Esophagus mucosa (tissue), 1 donor: Measurements from ENCODE around the gene FOS. TPM values are rescaled to one million over a fixed set of nuclear protein-coding genes. Genes with fewer than 3 reads are reported as not detected.

Experiments used
- ATAC-seq: fragments of 200-7000 bp; cut with Tn5 transposase; one replicate; pipeline ENCODE4 v1.9.1; 2020
- total RNA-seq: library from RNA; stranded (reverse); gene quantifications from one replicate; pipeline ENCODE4 v1.2.4, GENCODE V29; 2023
- donor health status: DM: yes; HTN: yes; CAD: no.

The FOS gene
- total RNA-seq, 1 donor from 2014 or later = 125 TPM

DNA sequence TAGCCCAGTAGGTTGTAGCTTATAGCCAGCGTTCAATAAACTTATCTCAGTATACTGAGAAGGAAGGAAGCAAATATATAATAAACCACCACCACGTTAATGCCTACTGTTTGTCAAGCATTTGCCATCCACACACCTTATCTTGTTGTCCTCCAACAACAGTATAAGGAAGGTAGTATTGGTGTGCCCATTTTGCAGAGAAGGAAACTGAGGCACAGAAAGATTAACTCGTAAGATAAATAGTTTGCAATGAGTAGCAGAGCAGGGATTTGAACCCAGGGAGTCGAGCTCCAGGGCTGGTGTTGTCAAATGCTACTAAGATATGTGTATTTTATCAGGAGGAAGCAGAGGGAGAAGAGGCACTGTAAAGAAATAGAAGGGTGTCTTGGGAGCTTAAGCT lies 27.8 kb upstream of the FOS start:
- ATAC-seq = no peak

DNA sequence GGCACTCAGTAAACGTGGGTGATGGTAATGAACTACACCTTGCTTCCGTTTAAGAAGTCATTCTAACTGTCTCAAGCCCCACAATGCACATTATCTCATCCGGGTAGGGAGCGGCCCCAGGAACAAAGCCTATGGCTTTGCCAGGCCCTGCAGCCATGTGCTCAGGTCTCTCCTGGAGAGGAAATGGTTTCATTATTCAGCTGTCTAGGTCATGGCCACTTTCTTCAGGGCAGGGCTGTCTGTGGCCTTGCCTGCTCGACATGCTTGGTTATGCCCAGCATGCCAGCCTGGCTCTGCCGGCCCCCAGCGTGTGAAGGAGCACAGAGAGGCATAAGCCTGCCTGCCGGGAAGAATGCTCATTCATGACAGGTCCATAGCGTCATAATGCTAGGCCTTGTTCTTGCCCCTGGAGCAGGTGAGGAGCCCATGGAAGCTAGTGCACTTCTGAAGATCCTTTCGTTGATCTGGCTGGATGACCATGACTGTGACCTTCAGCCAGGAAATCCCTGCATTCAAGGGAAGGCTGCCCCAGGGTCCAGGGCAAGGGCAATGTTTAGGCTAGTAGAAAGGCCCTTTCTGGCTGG lies 26.3 kb upstream of the FOS start:
- peak; percentile 81 for ATAC-seq

DNA sequence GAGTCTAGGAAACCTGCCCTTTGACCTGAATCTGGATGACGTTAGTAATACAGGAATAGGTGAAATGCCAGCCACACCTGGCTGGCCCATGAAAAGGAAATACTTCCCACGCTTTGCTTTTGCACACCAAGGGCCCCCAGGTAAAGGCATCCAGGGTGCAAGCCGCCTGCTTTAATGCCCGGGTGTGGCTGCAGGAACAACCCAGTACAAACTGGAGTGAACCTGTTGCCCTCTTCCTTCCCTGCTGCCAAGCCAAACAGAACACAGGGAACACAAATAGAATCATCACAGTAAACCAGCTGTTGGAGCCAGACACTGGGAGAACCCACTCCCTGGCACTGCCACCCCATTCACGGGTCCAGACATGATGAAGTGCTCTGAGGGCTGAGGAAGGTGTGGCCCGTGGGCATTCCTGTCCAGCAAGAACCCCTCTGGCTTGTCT lies 24.2 kb upstream of the FOS start:
- peak; percentile 72 for ATAC-seq

DNA sequence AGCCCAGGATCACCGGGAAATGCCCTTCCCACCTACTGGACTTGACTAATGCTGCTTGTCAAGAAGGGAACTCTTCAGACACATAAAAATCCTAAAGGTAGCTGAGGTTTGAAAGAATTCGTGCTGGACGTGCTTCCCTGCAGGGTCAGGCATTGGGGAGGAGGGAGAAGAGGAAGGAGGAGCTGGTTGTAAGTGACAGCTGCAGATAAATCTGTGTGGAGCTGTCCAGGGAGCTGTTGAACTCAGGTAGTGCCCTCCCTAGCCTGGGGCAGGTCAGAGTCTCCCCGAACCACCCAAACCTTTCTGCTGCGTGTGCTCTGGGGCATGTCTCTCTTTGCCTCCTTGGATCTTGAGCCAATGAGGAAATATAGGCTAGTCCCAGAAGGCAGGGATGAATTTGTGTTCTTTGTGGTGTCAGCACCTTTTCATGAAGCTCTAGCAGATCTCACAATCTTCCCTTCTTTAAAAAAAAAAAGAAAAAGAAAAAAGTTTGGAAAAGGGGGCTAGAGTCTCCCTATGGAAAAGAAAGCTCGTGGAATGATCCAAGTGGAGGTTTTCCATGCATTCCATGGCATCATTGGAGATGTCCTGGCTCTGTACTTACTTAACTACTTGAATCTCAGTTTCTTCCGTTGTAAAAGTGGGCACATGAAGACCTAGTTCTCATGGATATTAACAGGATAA lies 23.6 kb upstream of the FOS start:
- peak; percentile 56 for ATAC-seq

DNA sequence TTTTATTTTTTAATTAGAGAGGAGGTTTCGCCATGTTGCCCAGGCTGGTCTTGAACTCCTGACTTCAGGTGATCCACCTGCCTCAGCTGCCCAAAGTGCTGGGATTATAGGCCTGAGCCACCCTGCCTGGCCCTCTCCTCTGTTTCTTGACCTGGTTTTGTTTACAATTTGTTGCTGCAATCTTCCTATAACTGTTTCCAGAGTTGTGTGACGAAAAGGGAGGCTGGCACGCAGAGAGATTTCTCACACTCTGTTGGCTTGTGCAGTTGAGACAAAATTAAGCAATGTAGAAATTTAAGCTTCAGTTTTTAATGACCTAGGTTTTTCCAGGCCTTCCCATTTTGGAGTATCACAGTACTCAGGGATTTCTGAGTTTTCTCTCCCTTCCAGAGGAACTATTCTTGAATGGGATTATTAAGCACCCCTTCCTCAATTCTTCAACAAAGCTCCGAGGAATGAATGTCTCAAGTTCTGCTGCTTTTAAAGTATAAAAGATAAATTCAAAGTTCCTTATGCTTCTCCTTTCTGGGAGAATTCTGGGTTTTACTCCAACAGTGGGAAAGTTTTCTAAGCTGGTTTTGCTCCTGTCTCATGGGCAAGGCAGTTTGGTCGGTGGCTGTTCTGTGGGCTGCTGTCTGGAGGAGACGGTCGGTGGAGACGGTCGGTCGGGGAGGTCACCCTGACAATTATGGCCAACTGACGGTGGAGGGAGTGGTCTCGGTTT lies 20.4 kb upstream of the FOS start:
- ATAC-seq = no peak

DNA sequence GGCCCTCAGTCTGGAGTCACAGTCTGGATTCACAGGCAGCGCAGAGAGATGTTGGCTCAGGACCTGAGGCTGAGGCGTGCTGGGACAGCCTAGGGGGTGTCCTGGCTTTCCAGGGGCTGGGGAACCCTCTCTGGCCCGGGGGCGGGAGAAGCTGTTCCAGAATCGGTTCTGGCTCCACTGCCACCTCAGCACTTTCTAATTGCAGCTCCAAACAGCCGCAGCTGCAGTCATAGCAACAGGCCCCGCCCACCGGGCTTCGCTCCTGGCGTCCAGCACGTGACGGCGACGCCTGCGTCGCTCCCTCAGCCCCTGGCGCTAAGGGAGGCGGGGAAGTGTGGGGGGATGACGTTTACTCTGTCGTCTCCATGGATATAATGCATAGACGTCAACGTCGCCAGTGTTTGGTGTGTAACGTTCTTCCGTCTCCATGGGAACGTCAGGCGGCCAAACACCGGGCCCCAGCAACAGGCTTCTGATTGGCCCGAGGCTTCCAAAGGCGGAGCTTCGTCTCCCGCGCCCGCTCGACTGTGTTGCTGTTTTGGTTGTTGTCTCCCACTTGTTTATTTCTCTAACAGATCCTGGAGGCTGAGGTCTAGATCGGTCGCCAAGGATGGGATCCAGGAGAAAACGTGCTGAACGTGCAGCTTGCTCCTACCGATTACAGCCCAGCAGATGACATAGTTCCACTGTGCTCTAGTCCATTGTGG lies 19.7 kb upstream of the FOS start:
- ATAC-seq = peak; percentile 92

DNA sequence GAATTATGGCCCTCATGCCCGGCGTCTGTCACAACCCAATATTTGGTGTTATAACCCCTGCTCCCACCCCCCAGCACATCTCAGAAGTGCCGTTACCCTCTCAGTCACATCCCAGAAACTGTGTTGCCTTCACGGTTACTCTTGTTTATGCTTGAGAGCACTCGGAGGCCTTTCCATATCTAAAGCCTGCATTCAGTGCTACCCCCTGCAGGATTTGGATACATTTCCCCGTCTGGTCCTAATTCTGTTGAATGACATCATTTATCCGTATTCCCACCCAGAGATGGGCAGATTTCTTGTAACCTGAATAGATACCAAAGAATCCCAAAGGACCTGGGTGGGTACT lies 19.1 kb upstream of the FOS start:
- ATAC-seq = no peak

DNA sequence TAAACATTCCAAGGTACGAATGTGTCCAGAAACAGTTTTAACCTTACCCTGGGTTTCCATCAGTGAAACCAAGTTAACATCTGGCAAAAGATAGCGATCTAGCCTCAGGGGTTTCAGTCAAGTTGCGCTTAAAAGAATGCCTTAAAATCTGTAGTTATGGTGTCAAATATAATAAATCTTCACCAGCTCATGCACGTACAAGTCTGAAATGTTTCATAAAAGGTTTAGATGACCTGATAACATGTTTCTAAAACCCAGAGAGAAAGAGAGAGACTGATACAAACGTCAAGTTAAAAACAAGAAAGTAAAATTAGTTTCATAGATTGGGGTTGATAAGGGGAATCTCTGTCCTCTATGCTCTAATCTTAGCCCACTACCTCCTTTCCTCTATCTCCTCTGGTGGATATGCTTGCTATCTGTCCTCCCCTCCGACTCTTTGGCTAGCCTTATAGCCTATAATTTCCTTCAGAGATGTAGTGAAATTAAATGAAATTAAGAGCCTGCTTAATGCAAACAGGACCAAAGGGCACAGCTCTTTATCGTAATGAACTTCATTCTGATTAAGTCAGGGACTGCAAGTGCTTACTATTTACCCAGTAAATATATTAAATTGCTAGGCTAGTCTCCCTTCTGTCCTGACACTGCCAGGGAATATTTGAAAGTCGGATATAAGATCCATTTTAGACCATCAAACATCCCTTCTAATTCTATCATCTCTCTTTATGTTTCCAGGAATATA lies 18.4 kb upstream of the FOS start:
- ATAC-seq = no peak

DNA sequence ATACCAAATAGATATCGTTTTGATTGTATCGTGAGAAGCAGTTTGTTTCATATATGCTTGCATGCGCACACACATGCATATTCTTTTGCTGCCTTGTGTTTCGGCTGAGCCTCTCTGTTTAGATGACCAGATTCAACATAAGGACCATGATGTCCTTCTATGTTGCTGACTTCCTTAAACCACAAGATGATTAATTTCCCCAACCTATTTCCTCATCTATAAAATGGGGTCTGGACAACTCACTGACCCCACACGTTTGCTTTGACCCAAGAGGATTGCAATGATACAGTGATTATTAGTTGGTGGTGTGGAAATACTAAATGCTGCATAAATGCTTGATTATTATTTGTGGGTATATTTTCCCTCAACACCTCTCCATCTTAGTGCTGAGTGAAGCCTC lies 16.8 kb upstream of the FOS start:
- ATAC-seq = no peak

DNA sequence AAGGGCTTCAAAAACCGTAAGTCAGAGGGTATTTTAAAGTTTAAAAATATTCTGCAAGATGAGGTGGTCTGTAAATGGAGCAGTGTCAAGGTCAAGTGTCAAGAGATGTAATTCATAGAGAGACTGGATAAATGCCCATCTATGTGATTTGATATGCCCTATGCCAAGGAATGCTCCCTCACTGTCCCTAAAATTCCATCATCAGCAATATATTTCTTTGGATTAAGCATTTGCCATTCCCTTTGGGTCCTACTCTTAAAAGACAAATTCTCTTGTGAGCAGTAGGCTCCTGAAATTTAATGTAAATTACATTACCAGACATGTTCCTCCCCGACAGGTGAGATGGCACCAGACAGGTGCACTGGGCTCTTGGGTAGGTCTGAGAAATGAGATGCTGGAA lies 16.0 kb upstream of the FOS start:
- no peak for ATAC-seq

DNA sequence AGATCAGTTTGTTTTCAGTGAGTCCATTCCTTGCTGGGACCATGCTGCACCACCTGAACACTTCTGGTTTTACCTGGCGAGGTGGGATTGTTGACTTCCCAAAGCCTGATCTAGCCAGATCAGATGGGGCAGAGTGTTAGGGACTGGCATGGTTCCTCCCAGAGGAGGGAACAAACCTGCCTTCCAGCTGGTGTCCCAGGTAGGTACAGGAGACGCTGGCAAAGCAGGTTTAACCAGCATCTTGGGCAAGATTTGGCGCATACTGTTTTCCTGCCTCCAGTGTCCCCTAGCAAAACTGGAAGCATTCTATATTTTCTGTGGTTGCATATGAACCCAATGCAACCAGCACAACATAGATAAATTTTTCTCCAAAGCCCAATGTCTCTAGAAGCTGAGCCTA lies 14.6 kb upstream of the FOS start:
- peak; percentile 79 for ATAC-seq

DNA sequence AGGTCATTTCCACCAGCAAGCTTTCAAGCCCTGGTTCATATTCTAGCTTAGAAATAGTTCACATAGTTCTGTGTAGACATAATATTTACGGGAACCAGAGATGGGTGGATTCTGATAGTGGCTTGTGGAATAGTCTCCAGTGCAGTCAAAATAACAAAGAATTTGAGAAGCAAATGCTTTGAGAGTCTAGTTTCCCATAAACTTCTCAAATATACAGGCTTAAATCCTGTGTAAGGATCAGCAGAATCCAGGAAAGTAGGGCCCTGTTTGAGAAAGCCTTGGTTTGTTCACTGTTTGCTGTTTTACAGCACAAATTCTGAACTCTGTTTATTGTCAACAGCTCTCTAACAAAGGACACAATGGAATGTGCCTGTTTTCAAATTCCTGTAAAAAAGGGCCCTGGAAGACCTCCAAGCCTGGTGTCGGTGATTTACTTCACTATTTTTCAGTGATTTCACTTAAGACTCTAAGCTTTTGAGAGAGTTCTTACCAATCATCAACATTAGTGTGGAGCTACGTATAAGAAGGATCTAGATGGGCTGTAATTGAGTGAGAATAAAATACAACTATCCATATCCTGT lies 11.4 kb upstream of the FOS start:
- ATAC-seq = no peak

DNA sequence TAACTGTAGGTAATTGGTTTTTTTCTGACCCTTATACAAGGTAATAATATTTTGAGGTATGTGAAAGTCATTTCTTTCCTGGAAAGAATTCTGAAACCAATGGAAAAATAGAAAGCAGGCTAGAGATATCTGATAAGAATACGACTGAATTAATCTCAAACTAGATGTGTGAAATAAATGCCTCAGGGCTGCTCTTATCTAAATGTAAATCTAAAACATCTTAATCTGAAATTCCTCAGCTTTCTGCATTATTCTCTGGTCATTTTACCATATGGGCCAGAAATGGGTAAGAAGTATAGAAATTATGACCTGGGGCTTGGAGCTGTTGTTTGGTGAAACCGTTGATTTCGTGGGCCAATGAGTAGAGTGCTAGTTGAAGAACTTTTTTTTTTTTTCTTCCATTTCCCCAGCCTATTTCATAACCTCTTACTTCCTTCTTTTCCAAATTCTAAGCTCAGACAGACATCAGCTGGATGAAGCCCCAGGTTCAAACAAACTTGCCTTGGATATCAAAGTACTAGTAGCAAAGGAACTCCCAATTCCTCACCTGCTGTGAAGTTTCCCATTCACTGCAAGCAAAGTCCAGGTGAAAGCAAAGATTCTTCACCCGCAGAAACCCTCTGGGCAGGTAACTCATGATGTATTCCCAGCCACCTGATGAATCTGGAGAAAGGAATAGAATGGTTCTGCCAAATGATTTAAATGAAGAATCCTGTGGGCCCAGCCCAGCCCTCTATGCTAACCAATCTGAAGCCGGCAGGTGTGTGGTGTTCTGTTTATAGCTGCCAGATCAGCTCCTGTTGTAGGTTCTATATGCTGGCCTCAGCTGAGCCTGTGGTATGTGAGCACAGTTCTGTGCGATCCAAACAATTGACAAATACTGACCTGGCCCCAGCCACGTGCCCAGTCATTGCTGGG lies 9.7 kb upstream of the FOS start:
- peak; percentile 67 for ATAC-seq

DNA sequence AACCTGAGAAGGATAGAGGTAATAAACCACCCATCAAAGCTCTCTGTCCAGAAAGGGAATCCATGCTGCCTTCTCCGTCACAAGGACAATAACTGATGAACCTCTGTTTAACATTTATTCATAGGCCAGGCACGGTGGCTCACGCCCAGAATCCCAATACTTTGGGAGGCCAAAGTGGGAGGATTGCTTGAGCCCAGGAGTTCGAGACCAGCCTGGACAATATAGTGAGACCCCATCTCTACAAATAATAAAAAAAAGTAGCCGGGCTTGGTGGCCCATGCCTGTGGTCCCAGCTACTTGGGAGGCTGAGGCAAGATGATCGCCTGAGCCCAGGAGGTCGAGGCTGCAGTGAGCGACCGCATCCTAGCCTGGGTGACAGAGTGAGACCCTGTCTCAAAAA lies 7.1 kb upstream of the FOS start:
- no peak for ATAC-seq

DNA sequence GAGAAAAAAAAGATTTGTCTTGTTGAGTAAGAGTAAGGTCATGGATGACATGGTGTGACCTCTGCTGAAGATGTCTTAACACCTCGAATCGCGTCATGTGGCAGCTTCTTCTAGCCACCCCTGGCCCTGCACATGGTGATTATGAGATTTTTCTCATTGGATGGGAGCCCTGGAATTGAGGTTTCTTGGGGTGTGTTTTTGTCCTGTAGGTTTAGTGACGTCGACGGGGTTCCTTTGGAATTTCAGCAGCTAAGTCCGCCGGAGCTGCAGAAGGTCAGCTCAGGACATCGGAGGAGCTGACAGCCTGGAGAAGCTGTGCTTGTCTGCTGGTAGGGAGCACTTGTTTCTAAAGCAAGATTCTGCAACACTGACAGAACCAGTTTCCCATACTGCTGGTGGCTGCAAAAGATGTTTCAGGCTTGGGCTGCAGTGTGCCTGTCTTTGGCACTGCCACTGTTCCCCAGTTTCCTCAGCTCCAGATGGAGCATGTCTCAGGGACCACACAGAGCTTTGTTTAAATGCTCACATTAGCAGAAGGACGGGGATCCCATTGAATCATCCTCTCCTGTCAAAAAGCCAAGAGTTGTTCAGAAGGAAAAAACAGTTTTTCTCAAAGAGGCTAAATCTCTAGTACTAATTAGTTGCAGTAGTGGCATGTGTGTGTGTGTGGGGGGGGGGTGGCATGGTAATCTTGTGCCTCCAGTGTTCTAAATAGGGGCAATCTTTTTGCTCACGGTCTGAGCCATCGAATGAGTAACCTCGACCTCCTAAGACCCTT lies 5.2 kb upstream of the FOS start:
- no peak for ATAC-seq

DNA sequence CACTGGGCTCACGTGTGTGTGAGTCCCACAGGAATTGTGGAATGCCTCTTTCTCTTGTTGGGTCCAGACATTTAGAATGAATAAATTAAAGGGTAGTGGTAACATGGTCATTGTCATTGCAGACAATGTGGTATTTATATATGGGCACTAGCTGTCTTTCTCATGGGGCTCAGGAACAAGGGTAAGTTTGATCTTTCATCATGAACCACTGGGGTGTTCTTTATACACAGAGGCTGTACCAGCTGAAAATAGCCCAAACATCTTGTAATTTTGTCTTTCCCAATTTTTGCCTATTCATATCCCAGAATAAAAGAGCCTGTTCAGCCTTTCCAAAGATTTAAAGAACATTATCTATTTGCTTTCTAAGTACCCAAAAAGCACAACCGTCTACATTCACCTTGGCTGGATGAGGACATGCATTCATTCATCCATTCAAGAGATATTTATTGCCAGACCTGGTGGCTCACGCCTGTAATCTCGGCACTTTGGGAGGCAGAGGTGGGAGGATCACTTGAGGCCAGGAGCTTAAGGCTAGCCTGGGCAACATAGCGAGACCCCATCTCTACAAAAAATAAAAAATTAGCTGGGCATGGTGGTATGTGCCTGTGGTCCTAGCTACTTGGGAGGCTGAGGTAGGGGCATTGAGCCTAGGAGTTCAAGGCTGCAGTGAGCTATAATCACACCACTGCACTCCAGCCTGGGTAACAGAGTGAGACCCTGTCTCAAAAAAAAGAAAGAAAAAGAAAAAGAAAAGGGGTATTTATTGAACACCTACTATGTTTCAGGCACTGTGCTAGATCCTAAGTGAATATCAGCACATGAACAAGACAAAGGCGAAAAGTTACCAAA lies 4.4 kb upstream of the FOS start:
- ATAC-seq = no peak

DNA sequence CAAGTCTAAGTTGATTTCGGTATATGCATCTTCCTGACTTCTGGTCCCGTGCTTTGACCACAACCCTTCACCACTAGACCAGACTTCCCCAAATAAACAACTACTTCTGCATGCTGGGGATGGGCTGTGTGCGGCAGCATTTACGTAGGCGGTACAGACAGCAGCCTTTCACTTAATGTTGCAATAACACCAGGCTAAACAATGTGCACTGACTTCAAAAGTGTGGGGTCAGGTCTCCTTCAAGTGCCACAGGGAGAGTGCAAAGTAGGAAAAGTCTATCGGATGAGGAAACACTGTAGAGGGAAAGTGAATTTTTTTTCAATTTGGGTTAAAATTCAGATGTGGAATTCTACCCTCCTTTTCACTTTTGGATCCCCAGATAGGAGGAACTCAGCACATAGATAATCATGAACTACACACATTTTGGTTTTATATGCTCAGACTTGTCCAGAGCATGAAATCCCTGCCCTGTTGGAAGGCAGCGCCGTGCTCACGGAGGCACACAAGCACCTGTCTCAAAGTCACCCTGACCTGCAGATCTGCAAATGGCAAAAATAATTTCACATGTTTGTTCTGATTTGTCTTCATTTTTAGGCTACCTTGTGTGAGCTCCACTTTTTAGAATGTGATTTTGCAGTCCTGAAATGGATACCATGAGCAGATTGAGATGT lies 3.6 kb upstream of the FOS start:
- ATAC-seq = no peak

DNA sequence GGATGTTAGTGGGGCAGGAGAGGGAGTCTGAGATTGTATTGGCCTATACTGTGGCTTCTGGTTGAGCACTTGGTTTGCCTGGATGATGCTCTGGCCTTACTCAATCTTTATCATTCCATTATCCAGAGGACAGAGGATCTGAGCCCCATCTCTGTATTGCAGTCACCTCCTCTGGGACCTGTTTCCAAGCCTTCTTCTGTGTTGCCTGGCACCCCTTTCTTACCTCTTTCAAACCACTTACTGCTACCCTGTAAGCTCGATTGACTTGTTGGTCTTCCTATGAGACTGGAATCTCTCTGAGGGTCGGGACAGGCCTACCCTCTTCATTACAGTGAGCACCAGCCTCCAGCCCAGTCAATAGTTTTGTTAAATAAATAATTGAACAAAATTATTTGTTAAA lies 3.0 kb upstream of the FOS start:
- ATAC-seq = no peak
